Lower leg skin (tissue), 4 donors: ENCODE data around the gene STOML1. TPM values are rescaled to one million over a fixed set of nuclear protein-coding genes. Genes with fewer than 3 reads are reported as not detected.

Experiments
- DNase-seq, 2 donors: peaks; one replicate each; pipeline ENCODE4 v3.0.0-alpha.2; 2019; ENCODE audit warnings: low spot score in 2 of 2
- H3K4me3 ChIP-seq: fragments of 200-600 bp; sonication (generic); 2 replicates; pipeline ENCODE4 v1.5.1; 2017; ENCODE audit warnings: mild to moderate bottlenecking, low read depth; ENCODE audit not compliant: poor library complexity, severe bottlenecking
- CTCF ChIP-seq, 3 donors: fragments of 450-650 bp; IDR thresholded peaks; one replicate each; pipeline ENCODE4 v1.5.1; 2016; ENCODE audit warnings: antibody characterized with exemption in 3 of 3, mild to moderate bottlenecking in 3 of 3, moderate library complexity in 2 of 3
- POLR2A ChIP-seq, 2 donors: fragments of 450-650 bp; IDR thresholded peaks; one replicate each; pipeline ENCODE4 v1.6.1; 2016 to 2017; ENCODE audit warnings: antibody characterized with exemption in 2 of 2, mild to moderate bottlenecking in 1 of 2, moderate library complexity in 1 of 2
- WGBS, 2 donors: methylation state at CpG; one replicate each; pipeline ENCODE4 v1.1.5; 2018; 5-methylcytosine and 5-hydroxymethylcytosine counted together
- intact Hi-C: fragments of 100-400 bp; cut with DNase I; formaldehyde crosslinking; loops from one replicate; pipeline ENCODE4 v1.15.0; 2023; ENCODE audit warnings: low total_unique reads
- total RNA-seq, 4 donors: library from RNA; depleted of rRNA; stranded (reverse); fragments of >200 nt; gene quantifications; one replicate each; pipeline ENCODE4 v1.1.0, GENCODE V29; 2016

The STOML1 gene
- total RNA-seq, 4 donors from 2014 or later = 14.4 to 24.6 (median 23.9) TPM

- H3K4me3 ChIP-seq = no peak overlapping the region
- intact Hi-C loops = no loop called here
- 26 to 37% methylated on average over 7 to 8 of the region's 8 CpGs for WGBS, 2 donors
- DNase-seq = no peak
- no peak for TF ChIP-seq POLR2A (IDR thresholded peaks at IDR 0.05)
- no peak for TF ChIP-seq CTCF (IDR thresholded peaks at IDR 0.05)
Observed at GRCh38 chr15:73930371-73930770, 61.7 kb downstream of the STOML1 start.

- DNase-seq = no peak
- 63 to 73% methylated on average over 5 of the region's 5 CpGs for WGBS, 2 donors
- no peak for TF ChIP-seq POLR2A (IDR thresholded peaks at IDR 0.05)
- no peak for TF ChIP-seq CTCF (IDR thresholded peaks at IDR 0.05)
- H3K4me3 ChIP-seq = no peak overlapping the region
- intact Hi-C loops = no loop called here
Observed at GRCh38 chr15:73928971-73929627, 63.0 kb downstream of the STOML1 start.

Other genes starting within 250 kb of the STOML1 start
- 10 to 100 TPM; 30.9 to 50.7 (median 34.8) TPM for gene INSYN1, start 238.9 kb downstream of the STOML1 start, total RNA-seq
- gene TBC1D21, start 118.7 kb downstream of the STOML1 start, total RNA-seq = not detected
- 1 to 10 TPM; 4.6 to 8.2 (median 6.6) TPM for gene LOXL1, start 65.8 kb downstream of the STOML1 start, total RNA-seq
- 10 to 100 TPM; 48.5 to 73.7 (median 60.3) TPM for gene PML, start 2.4 kb upstream of the STOML1 start, total RNA-seq
- gene GOLGA6A, start 90.3 kb upstream of the STOML1 start, total RNA-seq = 1 to 10 TPM in 1 of 4 donors, under 1 TPM in 1, not detected in 2; 0.23 to 2.2 TPM
- under 1 TPM in 3 of 4 donors, not detected in 1; 0.17 to 0.91 (median 0.39) TPM for gene ISLR2, start 138.3 kb upstream of the STOML1 start, total RNA-seq
- 10 to 100 TPM; 23.4 to 41.3 (median 26.1) TPM for gene ISLR, start 181.4 kb upstream of the STOML1 start, total RNA-seq
- gene STRA6, start 210.5 kb upstream of the STOML1 start, total RNA-seq = under 1 TPM in 1 of 4 donors, not detected in 3; 0.52 TPM
- gene CCDC33, start 244.0 kb upstream of the STOML1 start, total RNA-seq = not detected